Endothelial cell (in vitro differentiated cells): ENCODE results near the gene MTG1. TPM values are rescaled to one million over a fixed set of nuclear protein-coding genes. Genes with fewer than 3 reads are reported as not detected.
"Not testable (repeated sequence)": the region's sequence is repeated elsewhere in the genome, so short reads cannot be mapped to it uniquely, and the experiment has no call there.

Source experiments
- DNase-seq: peaks from one replicate; pipeline ENCODE4 v3.0.0; 2021; ENCODE audit warnings: low spot score
- H3K27ac Mint-ChIP-seq: one replicate; pipeline ENCODE4 v1.8.0; 2021; ENCODE audit warnings: mixed read lengths, inconsistent platforms; ENCODE audit not compliant: unreplicated experiment
- H3K27me3 Mint-ChIP-seq: one replicate; pipeline ENCODE4 v1.8.0; 2021; ENCODE audit warnings: mild to moderate bottlenecking, moderate library complexity, mixed read lengths, inconsistent platforms; ENCODE audit not compliant: unreplicated experiment
- H3K36me3 Mint-ChIP-seq: one replicate; pipeline ENCODE4 v1.8.0; 2021; ENCODE audit warnings: mild to moderate bottlenecking, low read depth, mixed read lengths, inconsistent platforms; ENCODE audit not compliant: unreplicated experiment
- H3K4me1 Mint-ChIP-seq: one replicate; pipeline ENCODE4 v1.8.0; 2021; ENCODE audit warnings: mild to moderate bottlenecking, mixed read lengths, inconsistent platforms; ENCODE audit not compliant: unreplicated experiment
- H3K4me3 Mint-ChIP-seq: one replicate; pipeline ENCODE4 v1.8.0; 2021; ENCODE audit warnings: mild to moderate bottlenecking, mixed read lengths, inconsistent platforms; ENCODE audit not compliant: unreplicated experiment
- H3K9me3 Mint-ChIP-seq: one replicate; pipeline ENCODE4 v1.8.0; 2021; ENCODE audit warnings: mixed read lengths, inconsistent platforms; ENCODE audit not compliant: unreplicated experiment
- total RNA-seq: library from RNA; stranded (reverse); fragmentation: NEBNext Ultra II Directional; extraction: Animal tissue kit (Norgen Biotek cat#: 25700); gene quantifications from one replicate; pipeline ENCODE4 v1.2.1, GENCODE V29; 2021; ENCODE audit not compliant: unreplicated experiment
- TF ChIP-seq, protein P1 (sequence below): fragments of 200-600 bp; sonication (generic); IDR thresholded peaks from one replicate; pipeline ENCODE4 v1.5.0; 2021; ENCODE audit warnings: antibody characterized with exemption; ENCODE audit not compliant: unreplicated experiment

The MTG1 gene
- total RNA-seq, 1 donor from 2014 or later: 97.3 TPM

DNA sequence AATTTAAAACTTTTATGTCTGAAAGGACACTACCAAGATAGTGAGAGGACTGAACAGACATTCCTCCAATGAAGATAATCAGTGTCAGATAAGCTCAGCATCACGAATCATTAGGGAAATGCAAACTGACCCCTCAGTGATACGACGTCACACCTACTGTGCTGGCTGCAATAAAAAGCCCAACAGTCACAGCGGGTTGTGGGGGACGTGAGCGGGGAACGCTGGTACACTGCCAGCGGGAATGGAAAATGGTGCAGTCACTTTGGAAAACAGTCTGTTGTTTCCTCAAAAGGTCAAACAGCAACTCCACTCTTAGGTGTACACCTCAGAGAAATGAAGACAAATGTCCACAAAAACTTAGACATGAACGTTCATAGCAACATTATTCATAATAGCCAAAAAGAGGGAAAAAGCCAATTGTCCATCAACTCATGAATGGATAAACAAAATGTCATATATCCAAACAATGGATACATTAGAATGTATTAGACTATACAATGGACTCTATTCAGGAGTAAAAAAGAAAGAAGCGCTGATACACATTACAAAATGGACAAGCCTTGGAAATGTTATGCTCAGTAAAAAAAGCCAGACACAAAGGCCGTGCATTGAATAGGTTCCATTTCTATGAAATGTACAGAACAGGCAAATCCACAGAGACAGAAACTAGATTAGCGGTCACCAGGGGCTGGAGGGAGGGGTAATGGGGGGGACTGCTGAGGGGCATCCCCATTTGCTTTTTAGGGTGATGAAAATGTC lies 18.4 kb upstream of the MTG1 start:
- Mint-ChIP-seq H3K4me1 (peaks cover 4% of the 10 kb centered on the region), H3K9me3 (no peaks in the 10 kb centered on the region), H3K27ac (no peak overlapping the region), H3K36me3 (peaks cover 2% of the 10 kb centered on the region), H3K27me3 (peaks cover 25% of the 10 kb centered on the region), H3K4me3 (no peak overlapping the region)
- no peak for DNase-seq
- TF ChIP-seq, protein P1, sequence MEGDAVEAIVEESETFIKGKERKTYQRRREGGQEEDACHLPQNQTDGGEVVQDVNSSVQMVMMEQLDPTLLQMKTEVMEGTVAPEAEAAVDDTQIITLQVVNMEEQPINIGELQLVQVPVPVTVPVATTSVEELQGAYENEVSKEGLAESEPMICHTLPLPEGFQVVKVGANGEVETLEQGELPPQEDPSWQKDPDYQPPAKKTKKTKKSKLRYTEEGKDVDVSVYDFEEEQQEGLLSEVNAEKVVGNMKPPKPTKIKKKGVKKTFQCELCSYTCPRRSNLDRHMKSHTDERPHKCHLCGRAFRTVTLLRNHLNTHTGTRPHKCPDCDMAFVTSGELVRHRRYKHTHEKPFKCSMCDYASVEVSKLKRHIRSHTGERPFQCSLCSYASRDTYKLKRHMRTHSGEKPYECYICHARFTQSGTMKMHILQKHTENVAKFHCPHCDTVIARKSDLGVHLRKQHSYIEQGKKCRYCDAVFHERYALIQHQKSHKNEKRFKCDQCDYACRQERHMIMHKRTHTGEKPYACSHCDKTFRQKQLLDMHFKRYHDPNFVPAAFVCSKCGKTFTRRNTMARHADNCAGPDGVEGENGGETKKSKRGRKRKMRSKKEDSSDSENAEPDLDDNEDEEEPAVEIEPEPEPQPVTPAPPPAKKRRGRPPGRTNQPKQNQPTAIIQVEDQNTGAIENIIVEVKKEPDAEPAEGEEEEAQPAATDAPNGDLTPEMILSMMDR: no peak

DNA sequence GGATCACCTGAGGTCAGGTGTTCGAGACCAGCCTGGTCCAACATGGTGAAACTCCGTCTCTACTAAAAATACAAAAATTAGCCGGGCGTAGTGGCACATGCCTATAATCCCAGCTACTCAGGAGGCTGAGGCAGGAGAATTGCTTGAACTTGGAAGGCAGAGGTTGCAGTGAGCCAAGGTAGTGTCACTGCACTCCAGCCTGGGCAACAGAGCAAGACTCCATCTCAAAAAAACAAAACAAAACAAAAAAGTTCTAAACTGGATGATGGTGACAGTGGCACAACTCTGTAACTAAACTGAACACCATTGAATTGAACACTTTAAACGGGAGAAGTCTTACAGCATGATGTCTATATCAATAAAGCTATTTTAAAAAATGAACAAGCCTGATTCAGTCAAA lies 17.8 kb upstream of the MTG1 start:
- H3K9me3 Mint-ChIP-seq, H3K4me1 Mint-ChIP-seq, DNase-seq, H3K27ac Mint-ChIP-seq, H3K36me3 Mint-ChIP-seq: not testable (repeated sequence)
- peaks cover 27% of the 10 kb centered on the region for H3K27me3 Mint-ChIP-seq
- peak overlapping the region; percentile 79 for H3K4me3 Mint-ChIP-seq

DNA sequence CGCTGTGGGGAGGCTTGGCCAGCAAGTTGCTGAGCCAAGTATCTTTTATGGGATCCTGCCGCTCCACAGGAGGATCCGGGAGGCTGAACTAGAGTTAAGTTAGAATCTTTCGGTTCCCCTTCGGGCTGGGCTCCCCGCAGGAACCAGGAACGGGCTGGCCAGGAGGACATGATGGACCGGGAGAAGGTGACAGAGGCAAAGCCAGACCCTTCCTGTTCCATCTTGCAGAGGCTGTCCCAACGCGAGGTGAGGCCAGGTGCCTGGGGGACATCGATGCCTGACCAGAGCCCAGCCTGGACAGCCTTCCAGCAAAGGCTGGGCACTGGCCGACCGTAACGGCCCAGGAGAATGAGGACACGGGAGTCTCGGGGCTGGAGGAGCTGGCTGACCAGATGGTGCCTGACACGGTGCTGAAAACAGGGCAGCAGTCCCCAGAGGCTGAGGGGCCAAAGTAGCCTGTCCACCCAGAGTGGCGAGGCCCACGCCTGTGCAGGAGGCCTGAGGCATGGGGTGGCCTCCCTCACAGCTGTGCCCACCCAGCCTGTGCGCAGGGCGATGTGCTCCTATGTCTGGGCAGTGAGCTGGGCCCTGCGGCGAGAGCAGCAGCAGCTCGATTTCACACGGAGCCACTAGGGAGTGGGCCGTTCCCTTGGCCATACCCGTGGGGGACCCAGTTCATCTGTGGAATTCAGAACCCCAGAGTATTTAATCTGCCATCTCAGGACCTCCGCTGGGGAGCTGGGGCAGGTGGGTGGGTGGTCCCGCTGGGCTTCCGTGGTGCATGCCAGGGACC lies 16.7 kb upstream of the MTG1 start:
- no peak for DNase-seq
- TF ChIP-seq, protein P1: no peak
- H3K27ac Mint-ChIP-seq: no peak overlapping the region
- no peaks in the 10 kb centered on the region for H3K9me3 Mint-ChIP-seq
- peaks cover 27% of the 10 kb centered on the region for H3K27me3 Mint-ChIP-seq
- H3K4me1 Mint-ChIP-seq: peaks cover 2% of the 10 kb centered on the region
- H3K4me3 Mint-ChIP-seq: no peak overlapping the region
- H3K36me3 Mint-ChIP-seq: no peaks in the 10 kb centered on the region

DNA sequence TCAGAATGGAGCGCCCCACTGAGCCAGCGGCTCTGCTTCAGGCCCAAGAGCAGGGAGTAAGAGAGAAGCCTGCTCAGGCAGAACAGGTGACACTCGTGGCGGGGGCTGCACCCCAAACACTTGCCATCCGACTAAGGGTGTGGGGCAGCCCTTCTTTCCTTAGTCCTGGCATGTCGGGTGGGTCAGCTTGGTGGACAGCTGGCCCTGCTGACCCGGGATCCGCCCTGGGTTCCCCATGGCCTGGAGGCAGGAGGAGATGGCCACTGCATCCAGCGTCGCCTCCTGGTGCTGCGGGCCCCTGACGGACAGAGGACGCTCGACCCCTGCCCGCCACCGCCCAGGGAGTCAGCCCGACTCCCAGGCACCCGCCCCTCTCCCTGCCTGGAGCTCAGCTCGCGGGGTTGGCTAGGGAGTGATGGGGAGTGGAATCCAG lies 16.1 kb upstream of the MTG1 start:
- no peaks in the 10 kb centered on the region for H3K36me3 Mint-ChIP-seq
- H3K27me3 Mint-ChIP-seq: peaks cover 27% of the 10 kb centered on the region
- no peaks in the 10 kb centered on the region for H3K9me3 Mint-ChIP-seq
- peak overlapping the region; percentile 83 for H3K4me3 Mint-ChIP-seq
- DNase-seq: no peak
- TF ChIP-seq, protein P1: no peak
- no peak overlapping the region for H3K27ac Mint-ChIP-seq
- peaks cover 2% of the 10 kb centered on the region for H3K4me1 Mint-ChIP-seq

DNA sequence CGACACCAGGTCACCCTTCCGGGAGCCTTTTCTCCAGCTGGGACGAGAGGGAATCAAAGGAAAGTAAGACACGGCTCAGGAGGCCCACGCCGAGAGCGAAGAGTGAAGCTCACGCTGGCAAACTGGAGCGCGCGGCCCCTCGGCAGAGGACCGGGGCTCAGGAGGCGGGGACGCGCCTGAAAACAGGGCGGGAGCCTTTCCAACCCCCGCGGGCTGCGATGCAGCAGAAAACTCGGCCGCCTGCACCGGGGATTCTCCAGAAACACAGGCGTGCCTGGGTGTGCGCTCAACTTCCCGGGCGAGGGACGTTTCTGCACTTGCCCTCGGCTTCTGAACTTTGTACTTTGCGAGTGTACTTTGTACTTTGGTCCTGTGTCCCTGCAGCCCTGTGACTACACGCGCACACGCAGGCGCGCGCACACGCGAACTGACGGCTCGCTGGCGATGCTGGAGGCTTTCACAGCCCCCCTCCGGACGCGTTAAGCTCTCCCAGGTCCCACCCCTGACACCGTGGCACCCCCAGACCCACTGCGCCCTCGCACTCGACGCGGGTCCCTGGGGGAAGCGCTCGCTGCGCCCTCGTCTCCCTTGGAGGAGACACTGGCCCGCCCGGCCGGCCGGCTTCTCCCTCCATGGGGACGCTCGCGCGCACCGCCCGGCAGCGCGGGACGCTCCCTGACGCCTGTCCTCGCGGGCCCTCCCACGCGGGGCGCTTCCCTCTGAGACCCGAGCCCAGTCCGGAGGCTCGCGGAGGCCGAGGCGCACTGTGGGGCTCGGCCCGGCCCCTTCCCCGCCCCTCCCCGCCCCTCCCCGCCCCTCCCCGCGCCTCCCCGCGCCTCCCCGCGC lies 15.5 kb upstream of the MTG1 start:
- no peaks in the 10 kb centered on the region for H3K36me3 Mint-ChIP-seq
- peaks cover 2% of the 10 kb centered on the region for H3K4me1 Mint-ChIP-seq
- H3K27ac Mint-ChIP-seq: no peak overlapping the region
- peak overlapping the region; percentile 83 for H3K4me3 Mint-ChIP-seq
- H3K9me3 Mint-ChIP-seq: no peaks in the 10 kb centered on the region
- TF ChIP-seq, protein P1: no peak
- DNase-seq: peak; percentile 46
- peaks cover 27% of the 10 kb centered on the region for H3K27me3 Mint-ChIP-seq
